ENCODE measurements around the gene PEPD.

DNA sequence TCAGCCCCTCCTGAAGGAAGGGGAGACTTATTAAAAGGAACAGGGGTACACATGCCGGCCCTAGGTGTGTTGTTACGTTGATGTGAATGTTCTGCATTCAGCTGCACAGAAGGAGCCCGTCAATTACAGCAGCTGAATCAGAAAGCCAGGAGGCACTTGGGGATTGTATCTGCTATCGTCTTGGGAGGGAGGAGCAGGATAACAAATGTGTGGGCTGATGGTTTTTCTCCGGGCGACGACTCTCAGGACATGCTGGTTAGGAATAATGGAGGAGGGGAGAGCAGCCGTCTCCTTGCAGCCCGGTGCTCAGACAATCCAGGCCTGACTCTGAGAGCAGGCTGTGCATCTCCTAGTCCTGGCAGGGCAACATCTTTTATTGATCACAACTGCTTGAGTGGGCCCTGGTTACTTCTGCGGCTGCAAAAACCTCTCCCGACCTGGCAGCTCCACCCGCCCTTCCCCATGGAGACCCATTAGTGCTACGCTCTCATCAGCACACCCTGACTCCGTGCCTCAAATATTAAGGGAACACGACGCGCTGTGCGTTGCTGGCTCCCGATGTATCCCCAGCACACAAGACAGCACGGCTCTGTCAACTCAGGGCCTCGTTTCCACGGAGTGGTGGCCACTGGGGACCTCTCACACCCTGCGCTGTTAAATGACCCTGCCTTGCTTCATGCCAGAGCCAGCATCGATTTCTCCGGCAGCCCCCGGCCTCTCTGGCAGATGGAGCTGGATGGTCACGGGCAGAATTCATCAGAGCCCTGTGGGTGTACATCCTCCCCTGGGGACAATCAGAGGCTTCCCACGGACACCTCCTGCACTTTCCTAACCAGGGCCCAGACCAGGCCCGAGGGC, 25.3 kb downstream of the PEPD start:
- no peak for TF ChIP-seq CTCF (IDR thresholded peaks at IDR 0.05; ENCODE audit: insufficient read depth, low read length)
- TF ChIP-seq, protein P1, sequence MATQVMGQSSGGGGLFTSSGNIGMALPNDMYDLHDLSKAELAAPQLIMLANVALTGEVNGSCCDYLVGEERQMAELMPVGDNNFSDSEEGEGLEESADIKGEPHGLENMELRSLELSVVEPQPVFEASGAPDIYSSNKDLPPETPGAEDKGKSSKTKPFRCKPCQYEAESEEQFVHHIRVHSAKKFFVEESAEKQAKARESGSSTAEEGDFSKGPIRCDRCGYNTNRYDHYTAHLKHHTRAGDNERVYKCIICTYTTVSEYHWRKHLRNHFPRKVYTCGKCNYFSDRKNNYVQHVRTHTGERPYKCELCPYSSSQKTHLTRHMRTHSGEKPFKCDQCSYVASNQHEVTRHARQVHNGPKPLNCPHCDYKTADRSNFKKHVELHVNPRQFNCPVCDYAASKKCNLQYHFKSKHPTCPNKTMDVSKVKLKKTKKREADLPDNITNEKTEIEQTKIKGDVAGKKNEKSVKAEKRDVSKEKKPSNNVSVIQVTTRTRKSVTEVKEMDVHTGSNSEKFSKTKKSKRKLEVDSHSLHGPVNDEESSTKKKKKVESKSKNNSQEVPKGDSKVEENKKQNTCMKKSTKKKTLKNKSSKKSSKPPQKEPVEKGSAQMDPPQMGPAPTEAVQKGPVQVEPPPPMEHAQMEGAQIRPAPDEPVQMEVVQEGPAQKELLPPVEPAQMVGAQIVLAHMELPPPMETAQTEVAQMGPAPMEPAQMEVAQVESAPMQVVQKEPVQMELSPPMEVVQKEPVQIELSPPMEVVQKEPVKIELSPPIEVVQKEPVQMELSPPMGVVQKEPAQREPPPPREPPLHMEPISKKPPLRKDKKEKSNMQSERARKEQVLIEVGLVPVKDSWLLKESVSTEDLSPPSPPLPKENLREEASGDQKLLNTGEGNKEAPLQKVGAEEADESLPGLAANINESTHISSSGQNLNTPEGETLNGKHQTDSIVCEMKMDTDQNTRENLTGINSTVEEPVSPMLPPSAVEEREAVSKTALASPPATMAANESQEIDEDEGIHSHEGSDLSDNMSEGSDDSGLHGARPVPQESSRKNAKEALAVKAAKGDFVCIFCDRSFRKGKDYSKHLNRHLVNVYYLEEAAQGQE (IDR thresholded peaks at IDR 0.05; ENCODE audit: insufficient replicate concordance, low read depth): no peak
- no peak for TF ChIP-seq POLR2AphosphoS5 (IDR thresholded peaks at IDR 0.05; ENCODE audit: low read depth)

Measured in HL-60 (cell line).